B cell (primary cell): ENCODE results near the gene PIM3. TPM values are rescaled to one million over a fixed set of nuclear protein-coding genes. Genes with fewer than 3 reads are reported as not detected.
A peak's percentile ranks its signal among the peaks of the same experiment; 100 is the strongest.

Experiments
- ATAC-seq: fragments of 200-7000 bp; cut with Tn5 transposase; one replicate; pipeline ENCODE4 v1.10.0; 2021; ENCODE audit warnings: low read depth, mild to moderate bottlenecking, moderate number of reproducible peaks, moderate library complexity
- CTCF ChIA-PET: fragments of 350-600 bp; sonication (Branson Sonifier 250); formaldehyde crosslinking; loops from one replicate; lab custom pipeline; 2021; ENCODE audit warnings: antibody characterized with exemption, inconsistent platforms; lab: Charles Lee
- POLR2A ChIA-PET: fragments of 350-600 bp; sonication (Branson Sonifier 250); formaldehyde crosslinking; loops from one replicate; lab custom pipeline; 2021; ENCODE audit warnings: antibody characterized with exemption; lab: Charles Lee
- DNase-seq: peaks from one replicate; pipeline ENCODE4 v3.0.0; 2013
- H2AFZ ChIP-seq: 2 replicates; pipeline ENCODE4 v1.6.1; 2012; ENCODE audit warnings: mild to moderate bottlenecking, low read depth, low read length; ENCODE audit not compliant: insufficient read depth, poor library complexity, severe bottlenecking
- H3K27ac ChIP-seq, 2 donors: 1 replicate in 1 of 2; 2 replicates in 1 of 2; pipeline ENCODE4 v1.5.1; 2012 to 2013; ENCODE audit warnings: low read length in 2 of 2, mild to moderate bottlenecking in 2 of 2, moderate library complexity in 1 of 2
- H3K27me3 ChIP-seq, 4 experiments: fragments of 200-600 bp in 1 of 4; sonication (generic) in 1 of 4; replicated peaks in 1 of 4; 1 replicate in 2 of 4; 2 replicates in 2 of 4; pipeline versions ENCODE4 v1.6.1 to v1.7.0; 2013 to 2016; ENCODE audit warnings: low read length in 3 of 4, mild to moderate bottlenecking in 2 of 4, mixed read lengths in 1 of 4, moderate library complexity in 1 of 4; ENCODE audit not compliant: insufficient read depth in 4 of 4, control insufficient read depth in 3 of 4; ENCODE audit errors: control extremely low read depth in 1 of 4
- H3K36me3 ChIP-seq, 2 experiments: replicated peaks in 1 of 2; 1 replicate in 1 of 2; 2 replicates in 1 of 2; pipeline versions ENCODE4 v1.6.1 to v1.7.1; 2013; ENCODE audit warnings: low read length in 1 of 2; ENCODE audit not compliant: insufficient read depth in 2 of 2, control insufficient read depth in 1 of 2; ENCODE audit errors: control extremely low read depth in 1 of 2, extremely low read depth in 1 of 2
- H3K4me1 ChIP-seq, 2 donors: fragments of 200-600 bp in 1 of 2; sonication (generic) in 1 of 2; 1 replicate in 1 of 2; 2 replicates in 1 of 2; pipeline versions ENCODE4 v1.5.1 to v1.6.1; 2013 to 2017; ENCODE audit warnings: low read length in 2 of 2; ENCODE audit not compliant: control insufficient read depth in 2 of 2, insufficient read depth in 2 of 2
- H3K4me2 ChIP-seq: replicated peaks from 2 replicates; pipeline ENCODE3; 2012; ENCODE audit warnings: mild to moderate bottlenecking, low read depth, low read length; ENCODE audit not compliant: poor library complexity, severe bottlenecking
- H3K4me3 ChIP-seq, 5 experiments: fragments of 200-600 bp in 1 of 5; sonication (generic) in 1 of 5; 1 replicate in 3 of 5; 2 replicates in 2 of 5; pipeline versions ENCODE4 v1.5.1 to v1.7.0; 2011 to 2016; ENCODE audit warnings: low read length in 4 of 5, mild to moderate bottlenecking in 4 of 5, low read depth in 2 of 5, control low read depth in 1 of 5, moderate library complexity in 1 of 5; ENCODE audit not compliant: insufficient read depth in 1 of 5; ENCODE audit errors: control extremely low read depth in 1 of 5, extremely low read depth in 1 of 5
- H3K79me2 ChIP-seq: fragments of 200-600 bp; sonication (generic); one replicate; pipeline ENCODE4 v1.6.0; 2016; ENCODE audit warnings: low read length; ENCODE audit not compliant: control insufficient read depth, insufficient read depth
- H3K9ac ChIP-seq: fragments of 200-600 bp; sonication (generic); 2 replicates; pipeline ENCODE4 v1.6.1; 2017; ENCODE audit warnings: mild to moderate bottlenecking, low read length, moderate library complexity
- H3K9me3 ChIP-seq, 3 donors: one replicate each; pipeline versions ENCODE4 v1.6.1 to v1.7.1; 2013; ENCODE audit warnings: low read length in 2 of 3; ENCODE audit not compliant: control insufficient read depth in 2 of 3, insufficient read depth in 1 of 3; ENCODE audit errors: control extremely low read depth in 1 of 3
- H4K20me1 ChIP-seq: 2 replicates; pipeline ENCODE4 v1.6.0; 2012; ENCODE audit warnings: mild to moderate bottlenecking, low read length; ENCODE audit not compliant: insufficient read depth, control insufficient read depth, poor library complexity, severe bottlenecking
- H3K27ac Mint-ChIP-seq: one replicate; pipeline ENCODE4 v1.8.0; 2021; ENCODE audit warnings: mixed read lengths
- H3K27me3 Mint-ChIP-seq: one replicate; pipeline ENCODE4 v1.8.0; 2021; ENCODE audit warnings: mixed read lengths
- H3K4me1 Mint-ChIP-seq: one replicate; pipeline ENCODE4 v1.8.0; 2021; ENCODE audit warnings: mixed read lengths
- H3K4me3 Mint-ChIP-seq: one replicate; pipeline ENCODE4 v1.8.0; 2021; ENCODE audit warnings: mixed read lengths
- H3K9me3 Mint-ChIP-seq: one replicate; pipeline ENCODE4 v1.8.0; 2022; ENCODE audit warnings: mixed read lengths; ENCODE audit not compliant: insufficient read depth
- CTCF ChIP-seq: fragments of 200-600 bp; IDR thresholded peaks from one replicate; pipeline ENCODE4 v1.8.0; 2022; ENCODE audit warnings: antibody characterized with exemption, mild to moderate bottlenecking
- EZH2 ChIP-seq: IDR thresholded peaks from 2 replicates; pipeline ENCODE4 v1.6.1; 2012; ENCODE audit warnings: borderline replicate concordance, low read depth, mild to moderate bottlenecking, moderate library complexity, low read length; ENCODE audit not compliant: insufficient read depth, poor library complexity, severe bottlenecking
- WGBS: methylation state at CpG from one replicate; pipeline ENCODE4 v1.1.5; 2013; ENCODE audit warnings: missing lambda C conversion rate; ENCODE audit not compliant: insufficient coverage; 5-methylcytosine and 5-hydroxymethylcytosine counted together
- intact Hi-C: fragments of 100-400 bp; cut with micrococcal nuclease; formaldehyde crosslinking; loops from one replicate; pipeline ENCODE4 v1.10.0; 2022
- polyA plus RNA-seq: library from polyadenylated mRNA; depleted of rRNA; stranded (reverse); fragments of >200 nt; gene quantifications from 2 replicates; pipeline ENCODE4 v1.2.3, GENCODE V29; 2012
- total RNA-seq, 2 donors: library from RNA; stranded (reverse); fragments of 120-200 nt in 1 of 2; gene quantifications; 1 replicate in 1 of 2; 2 replicates in 1 of 2; pipeline versions ENCODE4 v1.2.3 to v1.2.4, GENCODE V29; 2013 to 2022

Gene PIM3
- total and polyA plus RNA-seq, 2 donors (not counting 1 experiment from before 2014, with no cell fraction given): 74.6 to 128 TPM

DNA sequence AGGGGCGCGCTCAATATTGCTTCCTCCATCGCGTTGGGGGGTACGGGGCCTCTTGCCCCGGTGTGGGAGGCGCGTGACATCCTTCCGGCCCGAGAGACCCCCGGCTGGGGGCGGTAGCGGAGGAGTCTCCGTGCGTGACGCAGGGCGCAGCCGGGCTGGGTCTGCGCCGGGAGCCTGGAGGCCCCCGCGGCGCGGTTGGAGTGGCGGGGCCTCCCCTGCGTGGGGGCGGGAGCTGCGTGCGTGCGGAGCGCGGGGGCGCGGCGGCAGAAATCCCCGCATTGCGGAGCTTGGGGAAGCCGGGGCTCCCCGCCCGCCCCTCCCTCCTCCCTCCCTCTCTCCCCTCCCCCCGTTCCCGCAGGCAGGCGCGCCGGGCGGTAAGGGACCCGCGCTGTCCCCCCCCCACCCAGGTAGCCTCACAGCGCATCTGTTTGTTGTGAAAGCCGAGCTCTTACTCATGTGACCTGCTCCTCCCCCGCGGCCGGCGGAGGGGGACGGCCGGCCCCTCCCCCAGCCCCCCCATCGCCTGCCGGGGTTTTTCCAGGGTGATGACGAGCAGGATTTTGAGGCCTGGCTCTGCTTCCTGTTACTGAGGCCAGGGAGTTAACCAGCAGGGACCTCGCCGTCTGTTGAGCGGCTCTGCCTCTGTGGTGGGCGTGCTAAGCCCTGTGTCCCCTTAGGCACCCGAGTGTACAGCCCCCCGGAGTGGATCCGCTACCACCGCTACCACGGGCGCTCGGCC, 1.6 kb downstream of the PIM3 start:
- TF ChIP-seq CTCF (no peak), EZH2 (no peak)
- Mint-ChIP-seq H3K4me3 (peak overlapping the region; percentile 91), H3K27ac (peak overlapping the region; percentile 91), H3K4me1 (peaks cover 54% of the 10 kb centered on the region), H3K9me3 (no peaks in the 10 kb centered on the region), H3K27me3 (no peaks in the 10 kb centered on the region)
- POLR2A ChIA-PET: interaction anchor here (0.6 to 5.7 kb wide), 15 partner anchors 9 to 230 kb away, joined by 3 to 94 read pairs (median 6); no protein-coding TSS in a partner anchor
- Histone ChIP-seq H4K20me1 (peaks cover 61% of the 10 kb centered on the region), H3K9ac (peak overlapping the region; percentile 86), H3K79me2 (peaks cover 27% of the 10 kb centered on the region), H3K27ac (peak overlapping the region; percentile 85 to 94), H3K9me3 (no peaks in the 10 kb centered on the region), H3K27me3 (no peaks in the 10 kb centered on the region), H2AFZ (no peak overlapping the region), H3K4me2 (peak overlapping the region; percentile 100), H3K4me3 (peak overlapping the region; percentile 65 to 88 (median 77)), H3K36me3 (peaks cover 0 to 27% of the 10 kb centered on the region in 2 experiments), H3K4me1 (peaks cover 40 to 54% of the 10 kb centered on the region in 2 donors)
- intact Hi-C loops: no loop called here
- DNase-seq (peak; percentile 91), ATAC-seq (peak; percentile 26)
- WGBS: 1% methylated on average over 56 of the region's 70 CpGs
- CTCF ChIA-PET: interaction anchor here (0.5 to 5.9 kb wide), 10 partner anchors 14 to 547 kb away, joined by 3 to 60 read pairs (median 4); no protein-coding TSS in a partner anchor
